OCI-LY1 (cell line): ENCODE results near the gene TEAD3.
"Not testable (repeated sequence)": the region's sequence is repeated elsewhere in the genome, so short reads cannot be mapped to it uniquely, and the experiment has no call there.

Experiments used
- H2AFZ ChIP-seq: fragments of 200-600 bp; sonication (generic), shearing (Covaris generic); 2 replicates; pipeline ENCODE4 v1.6.0; 2014; ENCODE audit warnings: antibody characterized with exemption, mild to moderate bottlenecking, low read length
- H3F3A ChIP-seq: fragments of 200-600 bp; sonication (generic), shearing (Covaris generic); 2 replicates; pipeline ENCODE4 v1.6.0; 2014; ENCODE audit warnings: mild to moderate bottlenecking, antibody characterized with exemption, low read length, moderate library complexity; ENCODE audit not compliant: insufficient read depth
- H3K27ac ChIP-seq: fragments of 200-600 bp; sonication (generic); 2 replicates; pipeline ENCODE4 v1.5.1; 2014; ENCODE audit warnings: low read length, mixed run types, mild to moderate bottlenecking, low read depth; ENCODE audit not compliant: poor library complexity, severe bottlenecking
- H3K27me3 ChIP-seq: fragments of 200-600 bp; sonication (generic); 2 replicates; pipeline ENCODE4 v1.6.0; 2014; ENCODE audit warnings: antibody characterized with exemption, mild to moderate bottlenecking, low read length, moderate library complexity; ENCODE audit not compliant: insufficient read depth
- H3K36me3 ChIP-seq: fragments of 200-600 bp; sonication (generic); 2 replicates; pipeline ENCODE4 v1.6.1; 2014; ENCODE audit warnings: mild to moderate bottlenecking, antibody characterized with exemption, low read length, moderate library complexity, mixed read lengths; ENCODE audit not compliant: insufficient read depth
- H3K4me1 ChIP-seq: fragments of 200-600 bp; sonication (generic); 2 replicates; pipeline ENCODE4 v1.5.1; 2014; ENCODE audit warnings: mild to moderate bottlenecking, low read length, moderate library complexity; ENCODE audit not compliant: insufficient read depth, severe bottlenecking
- H3K4me2 ChIP-seq: fragments of 200-600 bp; sonication (generic), shearing (Covaris generic); 2 replicates; pipeline ENCODE4 v1.6.1; 2014; ENCODE audit warnings: low read length
- H3K4me3 ChIP-seq: fragments of 200-600 bp; sonication (generic); 2 replicates; pipeline ENCODE4 v1.5.1; 2014; ENCODE audit warnings: low read length, low read depth, mild to moderate bottlenecking, mixed read lengths; ENCODE audit not compliant: poor library complexity, severe bottlenecking
- H3K79me2 ChIP-seq: fragments of 200-600 bp; shearing (Covaris generic); 2 replicates; pipeline ENCODE4 v1.6.1; 2016; ENCODE audit warnings: mixed run types, low read length, mixed read lengths; ENCODE audit not compliant: insufficient read depth
- H3K9ac ChIP-seq: fragments of 200-600 bp; sonication (generic), shearing (Covaris generic); 2 replicates; pipeline ENCODE4 v1.6.1; 2014; ENCODE audit warnings: mild to moderate bottlenecking, low read length, mixed read lengths
- H3K9me2 ChIP-seq: fragments of 200-600 bp; sonication (generic), shearing (Covaris generic); 2 replicates; pipeline ENCODE4 v1.6.1; 2014; ENCODE audit warnings: low read depth, mild to moderate bottlenecking, low read length, mixed read lengths
- H3K9me3 ChIP-seq: fragments of 200-600 bp; shearing (Covaris generic); 2 replicates; pipeline ENCODE4 v1.6.1; 2014; ENCODE audit warnings: low read length, mixed read lengths
- H4K20me1 ChIP-seq: fragments of 200-600 bp; sonication (generic), shearing (Covaris generic); 2 replicates; pipeline ENCODE4 v1.6.0; 2016; ENCODE audit warnings: mild to moderate bottlenecking, low read length; ENCODE audit not compliant: insufficient read depth
- CTCF ChIP-seq: fragments of 200-600 bp; sonication (generic), shearing (Covaris generic); IDR thresholded peaks from 2 replicates; pipeline ENCODE4 v1.5.1; 2017; ENCODE audit warnings: mild to moderate bottlenecking, antibody characterized with exemption, low read length, moderate library complexity, mixed read lengths
- EZH2 ChIP-seq: fragments of 200-600 bp; sonication (generic), shearing (Covaris generic); IDR thresholded peaks from 2 replicates; pipeline ENCODE4 v1.8.0; 2017; ENCODE audit warnings: borderline replicate concordance, mixed run types, mild to moderate bottlenecking, antibody characterized with exemption, low read length, moderate library complexity, mixed read lengths

TEAD3 gene

GRCh38 chr6:35441205-35441604, 55.7 kb downstream of the TEAD3 start:
- H3F3A ChIP-seq: no peaks in the 10 kb centered on the region
- no peaks in the 10 kb centered on the region for H3K4me1 ChIP-seq
- no peak overlapping the region for H3K27ac ChIP-seq
- H3K36me3 ChIP-seq: no peaks in the 10 kb centered on the region
- H4K20me1 ChIP-seq: no peaks in the 10 kb centered on the region
- H3K79me2 ChIP-seq: no peaks in the 10 kb centered on the region
- no peak overlapping the region for H3K4me2 ChIP-seq
- H2AFZ ChIP-seq: no peak overlapping the region
- H3K9ac ChIP-seq: no peak overlapping the region
- H3K4me3 ChIP-seq: no peak overlapping the region
- no peaks in the 10 kb centered on the region for H3K9me3 ChIP-seq
- TF ChIP-seq EZH2 (no peak), CTCF (no peak)
- H3K27me3 ChIP-seq: no peaks in the 10 kb centered on the region
- no peaks in the 10 kb centered on the region for H3K9me2 ChIP-seq

- no peaks in the 10 kb centered on the region for H3F3A ChIP-seq
- H2AFZ ChIP-seq: no peak overlapping the region
- no peak overlapping the region for H3K4me3 ChIP-seq
- no peaks in the 10 kb centered on the region for H3K9me2 ChIP-seq
- H3K4me1 ChIP-seq: no peaks in the 10 kb centered on the region
- H3K9ac ChIP-seq: no peak overlapping the region
- no peaks in the 10 kb centered on the region for H3K79me2 ChIP-seq
- H3K36me3 ChIP-seq: no peaks in the 10 kb centered on the region
- no peak overlapping the region for H3K27ac ChIP-seq
- H3K27me3 ChIP-seq: no peaks in the 10 kb centered on the region
- no peaks in the 10 kb centered on the region for H3K9me3 ChIP-seq
- H4K20me1 ChIP-seq: no peaks in the 10 kb centered on the region
- TF ChIP-seq EZH2 (no peak), CTCF (no peak)
- no peak overlapping the region for H3K4me2 ChIP-seq
These were observed 57.6 kb downstream of the TEAD3 start for GRCh38 chr6:35439308-35439707.

GRCh38 chr6:35438378-35439065, 58.4 kb downstream of the TEAD3 start:
- not testable (repeated sequence) for H3K36me3 ChIP-seq, H3F3A ChIP-seq, H2AFZ ChIP-seq, H3K4me2 ChIP-seq, H3K9me3 ChIP-seq, H3K9me2 ChIP-seq, H3K27ac ChIP-seq, H3K4me1 ChIP-seq, H3K27me3 ChIP-seq, H3K4me3 ChIP-seq, H3K9ac ChIP-seq, H4K20me1 ChIP-seq, H3K79me2 ChIP-seq
